ENCODE data around the gene CIAO1.

DNA sequence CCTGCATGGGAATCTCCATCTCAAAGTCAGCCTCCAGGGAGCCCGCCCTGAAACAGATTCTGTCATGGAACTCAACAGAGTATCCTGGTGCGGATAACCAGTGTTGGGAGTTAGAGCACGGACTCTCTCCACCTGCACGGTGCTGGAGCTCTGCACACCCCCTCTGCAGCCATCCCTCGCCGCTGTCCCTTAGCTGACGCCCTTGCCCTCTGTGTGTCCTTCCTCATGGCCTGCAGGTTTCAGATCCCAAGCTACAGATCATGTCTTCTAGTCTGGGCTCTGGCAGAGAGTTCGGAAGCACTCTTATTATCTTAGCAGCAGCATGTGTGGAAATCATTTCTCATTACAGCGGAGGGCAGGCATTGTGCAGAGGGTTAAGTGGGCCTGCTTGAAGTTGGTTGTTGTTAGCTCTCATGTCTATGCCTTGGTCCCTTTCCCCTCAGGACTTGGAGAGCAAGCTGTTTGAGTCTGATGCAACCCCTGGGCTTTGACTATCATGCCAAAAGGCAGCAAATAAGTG lies 26.2 kb upstream of the CIAO1 start:
- TF ChIP-seq, protein P1, sequence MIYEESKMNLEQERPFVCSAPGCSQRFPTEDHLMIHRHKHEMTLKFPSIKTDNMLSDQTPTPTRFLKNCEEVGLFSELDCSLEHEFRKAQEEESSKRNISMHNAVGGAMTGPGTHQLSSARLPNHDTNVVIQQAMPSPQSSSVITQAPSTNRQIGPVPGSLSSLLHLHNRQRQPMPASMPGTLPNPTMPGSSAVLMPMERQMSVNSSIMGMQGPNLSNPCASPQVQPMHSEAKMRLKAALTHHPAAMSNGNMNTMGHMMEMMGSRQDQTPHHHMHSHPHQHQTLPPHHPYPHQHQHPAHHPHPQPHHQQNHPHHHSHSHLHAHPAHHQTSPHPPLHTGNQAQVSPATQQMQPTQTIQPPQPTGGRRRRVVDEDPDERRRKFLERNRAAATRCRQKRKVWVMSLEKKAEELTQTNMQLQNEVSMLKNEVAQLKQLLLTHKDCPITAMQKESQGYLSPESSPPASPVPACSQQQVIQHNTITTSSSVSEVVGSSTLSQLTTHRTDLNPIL (CRISPR knock-in tag; IDR thresholded peaks at IDR 0.05; ENCODE audit: low read depth) = no peak
- no peak for TF ChIP-seq ARNTL (CRISPR knock-in tag; IDR thresholded peaks at IDR 0.05; ENCODE audit: borderline replicate concordance, low read depth)
- TF ChIP-seq, protein P2, sequence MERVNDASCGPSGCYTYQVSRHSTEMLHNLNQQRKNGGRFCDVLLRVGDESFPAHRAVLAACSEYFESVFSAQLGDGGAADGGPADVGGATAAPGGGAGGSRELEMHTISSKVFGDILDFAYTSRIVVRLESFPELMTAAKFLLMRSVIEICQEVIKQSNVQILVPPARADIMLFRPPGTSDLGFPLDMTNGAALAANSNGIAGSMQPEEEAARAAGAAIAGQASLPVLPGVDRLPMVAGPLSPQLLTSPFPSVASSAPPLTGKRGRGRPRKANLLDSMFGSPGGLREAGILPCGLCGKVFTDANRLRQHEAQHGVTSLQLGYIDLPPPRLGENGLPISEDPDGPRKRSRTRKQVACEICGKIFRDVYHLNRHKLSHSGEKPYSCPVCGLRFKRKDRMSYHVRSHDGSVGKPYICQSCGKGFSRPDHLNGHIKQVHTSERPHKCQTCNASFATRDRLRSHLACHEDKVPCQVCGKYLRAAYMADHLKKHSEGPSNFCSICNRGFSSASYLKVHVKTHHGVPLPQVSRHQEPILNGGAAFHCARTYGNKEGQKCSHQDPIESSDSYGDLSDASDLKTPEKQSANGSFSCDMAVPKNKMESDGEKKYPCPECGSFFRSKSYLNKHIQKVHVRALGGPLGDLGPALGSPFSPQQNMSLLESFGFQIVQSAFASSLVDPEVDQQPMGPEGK (CRISPR knock-in tag; IDR thresholded peaks at IDR 0.05; ENCODE audit: borderline replicate concordance) = no peak
- no peak for TF ChIP-seq OSR1 (CRISPR knock-in tag; IDR thresholded peaks at IDR 0.05)
